Measurements from ENCODE around the gene BATF2.

Gene BATF2

DNA sequence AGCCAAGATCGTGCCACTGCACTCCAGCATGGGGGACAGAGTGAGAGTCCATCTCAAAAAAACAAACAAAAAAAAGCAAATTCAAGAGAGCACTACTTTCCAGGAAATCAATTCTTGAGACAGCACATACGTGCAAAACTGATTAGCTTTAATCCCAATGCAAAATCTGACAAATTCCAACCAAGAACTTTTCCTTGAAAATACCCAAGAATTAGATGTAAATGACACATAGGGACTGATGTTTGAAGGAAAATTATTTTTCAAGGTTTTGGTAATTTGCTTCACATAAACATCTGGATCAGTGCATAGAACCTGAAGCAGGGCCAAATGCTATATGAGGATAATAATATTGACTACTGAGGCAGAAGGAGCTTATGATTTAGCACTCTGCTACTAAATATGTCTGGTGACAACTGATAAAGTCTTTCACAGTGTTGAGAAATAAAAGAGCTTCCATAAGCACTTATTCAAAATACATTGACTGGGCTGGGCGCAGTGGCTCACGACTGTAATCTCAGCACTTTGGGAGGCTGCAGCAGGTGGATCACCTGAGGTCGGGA lies 33.6 kb downstream of the BATF2 start:
- no peak for DNase-seq (ENCODE audit: low read depth in 2 of 2)

GRCh38 chr11:64960719-64961118 lies 36.1 kb downstream of the BATF2 start:
- DNase-seq (ENCODE audit: low read depth in 2 of 2) = no peak

DNA sequence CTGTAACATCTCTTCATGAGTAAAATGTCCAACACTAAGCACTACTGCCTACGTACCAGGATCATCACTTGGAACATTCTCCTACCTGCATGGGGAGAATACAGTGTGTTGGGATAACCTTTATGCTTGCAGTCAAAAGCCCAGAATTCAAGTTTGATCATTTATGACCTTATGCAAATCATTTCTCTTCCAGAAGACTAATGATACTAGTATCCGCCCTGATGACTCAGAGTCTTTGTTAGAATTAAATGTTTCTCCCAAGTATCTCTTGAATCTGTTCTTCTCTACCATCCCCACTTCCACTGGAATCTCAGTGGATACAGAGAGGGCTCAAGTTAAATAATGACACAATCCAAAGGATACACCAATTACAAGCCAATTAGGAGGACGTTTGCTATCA lies 37.3 kb downstream of the BATF2 start:
- no peak for DNase-seq (ENCODE audit: low read depth in 2 of 2)

DNA sequence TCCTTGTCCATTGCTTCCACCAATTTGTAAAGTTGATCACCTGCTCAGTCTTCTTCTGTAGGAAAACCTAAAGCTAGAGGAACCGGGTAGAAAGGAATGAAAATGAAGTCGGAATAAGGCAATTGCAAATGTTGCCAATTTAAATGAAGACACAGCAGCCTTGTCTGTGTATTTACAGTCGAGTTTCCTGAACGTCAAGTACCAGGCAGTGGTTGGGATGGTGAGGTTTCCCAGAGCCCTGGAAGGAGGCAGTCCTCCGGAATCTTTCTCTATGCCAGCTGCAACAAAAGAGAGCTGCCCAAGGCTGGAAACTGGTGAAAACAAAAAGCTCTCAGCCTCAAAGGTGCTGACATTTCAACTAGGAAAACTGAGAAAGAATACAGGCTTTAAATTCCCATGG lies 42.6 kb downstream of the BATF2 start:
- DNase-seq (ENCODE audit: low read depth in 2 of 2) = no peak

DNA sequence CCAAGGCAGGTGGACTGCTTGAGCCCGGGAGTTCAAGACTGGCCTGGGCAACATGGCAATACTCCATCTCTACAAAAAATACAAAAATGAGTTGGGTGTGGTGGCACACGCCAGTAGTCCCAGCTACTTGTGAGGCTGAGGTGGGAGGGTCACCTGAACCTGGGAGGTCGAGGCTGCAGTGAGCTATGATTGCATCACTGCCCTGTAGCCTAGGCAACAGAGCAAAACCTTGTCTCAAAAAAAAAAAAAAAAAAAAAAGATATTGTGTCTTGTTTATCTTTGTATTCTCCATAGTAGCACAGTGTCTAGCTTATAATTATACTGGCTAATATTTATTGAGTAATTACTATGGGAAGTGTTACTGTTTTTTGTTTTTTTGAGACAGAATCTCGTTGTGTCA lies 45.2 kb downstream of the BATF2 start:
- no peak for DNase-seq (ENCODE audit: low read depth in 2 of 2)

DNA sequence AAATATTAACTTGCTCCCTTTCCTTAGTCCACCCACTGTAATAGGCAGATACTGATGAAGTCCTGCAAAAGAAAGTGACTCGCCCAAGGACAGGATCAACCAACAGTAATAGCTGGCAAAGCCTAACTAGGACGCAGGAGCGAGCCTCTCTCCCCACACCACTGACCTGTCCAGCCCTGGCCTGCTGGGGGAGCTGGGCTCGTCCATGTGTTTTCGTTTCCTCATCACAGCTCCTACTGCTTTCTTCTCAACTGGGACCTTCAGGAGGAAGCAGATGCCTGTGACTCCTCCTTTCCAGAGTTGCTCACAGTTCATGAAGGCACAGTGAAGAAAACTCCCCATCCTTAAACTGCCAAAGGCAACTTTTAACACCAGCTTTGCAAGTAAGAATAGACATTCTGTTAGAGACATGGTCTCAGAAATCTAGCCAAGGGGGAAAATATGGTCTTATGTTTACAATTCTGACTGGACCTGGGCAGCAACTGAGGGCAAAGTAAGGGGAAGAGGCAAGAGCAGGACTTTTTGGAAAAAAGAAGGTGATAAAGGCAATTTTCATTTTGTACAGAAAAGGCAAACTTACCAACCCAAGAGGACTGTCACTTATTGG lies 49.5 kb downstream of the BATF2 start:
- DNase-seq (ENCODE audit: low read depth in 2 of 2) = no peak
